Uterus (tissue), 4 donors: ENCODE results near the gene PRR13. TPM values are rescaled to one million over a fixed set of nuclear protein-coding genes. Genes with fewer than 3 reads are reported as not detected.

ENCODE experiments used
- DNase-seq, 2 donors: peaks; one replicate each; pipeline ENCODE4 v3.0.0-alpha.2; 2019 to 2020
- H3K27ac ChIP-seq, 2 donors: fragments of 200-600 bp; sonication (generic); 1 replicate in 1 of 2; 2 replicates in 1 of 2; pipeline ENCODE4 v1.5.1; 2016 to 2018
- H3K27me3 ChIP-seq, 2 donors: fragments of 200-600 bp; sonication (generic); one replicate each; pipeline ENCODE4 v1.5.1; 2018 to 2019; ENCODE audit warnings: control low read depth in 1 of 2
- H3K36me3 ChIP-seq, 2 donors: fragments of 200-600 bp; sonication (generic); one replicate each; pipeline ENCODE4 v1.5.1; 2019; ENCODE audit warnings: control low read depth in 1 of 2
- H3K4me1 ChIP-seq, 2 donors: fragments of 200-600 bp; sonication (generic); one replicate each; pipeline ENCODE4 v1.5.1; 2018 to 2019; ENCODE audit warnings: control low read depth in 1 of 2
- H3K4me3 ChIP-seq, 2 donors: fragments of 200-600 bp; sonication (generic); 1 replicate in 1 of 2; 2 replicates in 1 of 2; pipeline ENCODE4 v1.5.1; 2018 to 2019; ENCODE audit warnings: mild to moderate bottlenecking in 1 of 2
- H3K9me3 ChIP-seq, 2 donors: fragments of 200-600 bp; sonication (generic); one replicate each; pipeline ENCODE4 v1.5.1; 2019; ENCODE audit warnings: control low read depth in 1 of 2
- POLR2A ChIP-seq, 2 donors: fragments of 450-650 bp; IDR thresholded peaks; one replicate each; pipeline ENCODE4 v1.6.1; 2016; ENCODE audit warnings: antibody characterized with exemption in 2 of 2, mild to moderate bottlenecking in 1 of 2, moderate library complexity in 1 of 2
- intact Hi-C: fragments of 100-400 bp; cut with DNase I; formaldehyde crosslinking; loops from one replicate; pipeline ENCODE4 v1.15.1; 2023; ENCODE audit warnings: low total_unique reads
- total RNA-seq, 4 donors: library from RNA; depleted of rRNA in 3 of 4; stranded (reverse); fragments of >200 nt in 3 of 4; gene quantifications; one replicate each; pipeline versions ENCODE4 v1.1.0 to v1.2.4, GENCODE V29; 2014 to 2023
- TF ChIP-seq, protein P1 (sequence below), 4 experiments: fragments of 200-600 bp in 2 of 4; fragments of 450-650 bp in 2 of 4; sonication (generic) in 2 of 4; IDR thresholded peaks; one replicate each; pipeline ENCODE4 v1.5.1; 2016 to 2019; ENCODE audit warnings: antibody characterized with exemption in 4 of 4, mild to moderate bottlenecking in 2 of 4, moderate library complexity in 1 of 4
- donor health status: DM: yes; HTN: yes; CAD: no.

Gene PRR13
- total RNA-seq, 4 donors from 2014 or later = 2.6 to 88.2 (median 20.1) TPM

DNA sequence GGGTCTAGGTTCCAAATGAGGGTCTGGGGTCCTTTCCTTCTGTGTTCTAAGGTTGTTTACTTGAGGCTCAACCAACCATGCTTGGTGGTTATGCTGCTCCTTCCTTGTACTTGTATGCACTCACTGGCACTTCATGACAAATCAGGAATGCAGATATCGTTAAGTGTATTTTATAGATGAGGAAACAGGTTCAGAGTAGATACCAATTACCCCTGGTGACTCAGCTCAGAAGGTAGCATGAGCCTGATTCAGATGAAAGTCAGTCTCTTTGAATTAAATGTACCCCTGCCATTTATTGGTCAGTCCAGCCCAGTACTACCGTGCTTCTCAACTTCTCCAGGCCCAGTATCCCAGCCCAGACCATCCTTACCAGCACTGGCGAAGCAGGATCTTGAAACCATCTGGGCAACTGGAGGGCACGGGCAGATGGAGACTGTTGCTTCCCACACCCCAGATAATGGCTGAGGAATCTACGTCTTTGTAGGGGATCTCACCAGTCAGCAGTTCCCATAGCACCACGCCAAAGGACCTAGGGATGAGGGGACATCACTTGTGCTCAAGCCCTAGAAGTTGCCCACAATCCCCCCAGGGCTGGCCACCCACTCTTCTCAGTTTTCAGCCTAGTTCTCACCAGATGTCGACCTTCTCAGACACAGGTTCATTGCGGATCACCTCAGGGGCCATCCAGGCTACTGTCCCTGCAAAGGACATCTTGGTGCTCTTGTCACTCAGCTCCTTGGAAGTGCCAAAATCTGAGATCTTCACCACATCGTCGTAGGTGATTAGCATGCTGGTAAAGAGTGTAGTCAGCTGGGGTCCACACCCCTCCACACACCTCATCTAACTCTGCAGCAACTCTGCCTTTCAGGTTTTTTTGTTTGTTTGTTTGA lies 43.4 kb downstream of the PRR13 start:
- H3K4me3 ChIP-seq = no peak overlapping the region
- intact Hi-C loops = no loop called here
- no peaks in the 10 kb centered on the region for H3K27me3 ChIP-seq
- no peaks in the 10 kb centered on the region for H3K36me3 ChIP-seq
- H3K4me1 ChIP-seq = peaks cover 0 to 4% of the 10 kb centered on the region in 2 donors
- DNase-seq = no peak
- no peaks in the 10 kb centered on the region for H3K9me3 ChIP-seq
- no peak overlapping the region for H3K27ac ChIP-seq
- TF ChIP-seq, protein P1, sequence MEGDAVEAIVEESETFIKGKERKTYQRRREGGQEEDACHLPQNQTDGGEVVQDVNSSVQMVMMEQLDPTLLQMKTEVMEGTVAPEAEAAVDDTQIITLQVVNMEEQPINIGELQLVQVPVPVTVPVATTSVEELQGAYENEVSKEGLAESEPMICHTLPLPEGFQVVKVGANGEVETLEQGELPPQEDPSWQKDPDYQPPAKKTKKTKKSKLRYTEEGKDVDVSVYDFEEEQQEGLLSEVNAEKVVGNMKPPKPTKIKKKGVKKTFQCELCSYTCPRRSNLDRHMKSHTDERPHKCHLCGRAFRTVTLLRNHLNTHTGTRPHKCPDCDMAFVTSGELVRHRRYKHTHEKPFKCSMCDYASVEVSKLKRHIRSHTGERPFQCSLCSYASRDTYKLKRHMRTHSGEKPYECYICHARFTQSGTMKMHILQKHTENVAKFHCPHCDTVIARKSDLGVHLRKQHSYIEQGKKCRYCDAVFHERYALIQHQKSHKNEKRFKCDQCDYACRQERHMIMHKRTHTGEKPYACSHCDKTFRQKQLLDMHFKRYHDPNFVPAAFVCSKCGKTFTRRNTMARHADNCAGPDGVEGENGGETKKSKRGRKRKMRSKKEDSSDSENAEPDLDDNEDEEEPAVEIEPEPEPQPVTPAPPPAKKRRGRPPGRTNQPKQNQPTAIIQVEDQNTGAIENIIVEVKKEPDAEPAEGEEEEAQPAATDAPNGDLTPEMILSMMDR (IDR thresholded peaks at IDR 0.05) = no peak
- no peak for TF ChIP-seq POLR2A (IDR thresholded peaks at IDR 0.05)

DNA sequence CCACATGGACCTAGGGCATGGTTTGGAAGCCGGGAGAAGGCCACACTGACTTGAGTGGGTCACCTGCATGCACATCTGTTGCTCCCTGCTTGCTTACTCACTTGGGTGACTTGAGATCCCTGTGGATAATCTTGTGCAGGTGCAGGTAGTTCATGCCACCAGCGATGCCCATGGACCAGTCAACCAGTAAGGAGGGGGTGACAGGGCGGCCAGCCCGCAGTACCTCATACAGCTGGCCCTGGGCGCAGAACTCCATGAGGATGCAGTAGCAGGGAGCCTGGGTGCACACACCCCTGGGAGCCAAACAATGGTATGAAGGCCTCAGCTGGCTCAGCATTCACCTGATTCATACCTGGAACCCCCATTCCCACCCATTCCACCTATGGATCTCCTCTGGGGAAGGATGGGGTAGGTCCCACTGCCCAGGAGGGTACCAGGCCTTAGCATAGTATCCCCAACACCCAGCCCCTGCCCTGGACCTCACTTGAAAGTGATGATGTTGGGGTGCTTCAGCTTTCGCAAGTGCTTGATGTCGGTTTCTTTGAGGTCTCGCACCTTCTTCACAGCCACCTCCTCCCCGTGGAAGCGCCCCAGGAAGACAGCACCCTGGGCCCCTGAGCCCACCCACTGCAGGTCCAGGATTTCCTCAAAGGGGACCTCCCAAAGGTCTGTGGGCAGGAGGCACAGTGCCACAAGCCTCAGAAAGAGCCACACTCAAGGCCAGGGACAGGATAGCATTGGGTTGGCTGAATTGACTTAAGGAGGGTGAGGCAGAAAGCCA lies 44.6 kb downstream of the PRR13 start:
- peak in 1 of 2 donors; percentile 24 for DNase-seq
- Histone ChIP-seq H3K4me1 (no peaks in the 10 kb centered on the region), H3K4me3 (no peak overlapping the region), H3K9me3 (no peaks in the 10 kb centered on the region), H3K27ac (no peak overlapping the region), H3K36me3 (no peaks in the 10 kb centered on the region), H3K27me3 (no peaks in the 10 kb centered on the region)
- TF ChIP-seq POLR2A (IDR thresholded peaks at IDR 0.05) = no peak
- TF ChIP-seq, protein P1 (IDR thresholded peaks at IDR 0.05) = no peak
- intact Hi-C loops = no loop called here

DNA sequence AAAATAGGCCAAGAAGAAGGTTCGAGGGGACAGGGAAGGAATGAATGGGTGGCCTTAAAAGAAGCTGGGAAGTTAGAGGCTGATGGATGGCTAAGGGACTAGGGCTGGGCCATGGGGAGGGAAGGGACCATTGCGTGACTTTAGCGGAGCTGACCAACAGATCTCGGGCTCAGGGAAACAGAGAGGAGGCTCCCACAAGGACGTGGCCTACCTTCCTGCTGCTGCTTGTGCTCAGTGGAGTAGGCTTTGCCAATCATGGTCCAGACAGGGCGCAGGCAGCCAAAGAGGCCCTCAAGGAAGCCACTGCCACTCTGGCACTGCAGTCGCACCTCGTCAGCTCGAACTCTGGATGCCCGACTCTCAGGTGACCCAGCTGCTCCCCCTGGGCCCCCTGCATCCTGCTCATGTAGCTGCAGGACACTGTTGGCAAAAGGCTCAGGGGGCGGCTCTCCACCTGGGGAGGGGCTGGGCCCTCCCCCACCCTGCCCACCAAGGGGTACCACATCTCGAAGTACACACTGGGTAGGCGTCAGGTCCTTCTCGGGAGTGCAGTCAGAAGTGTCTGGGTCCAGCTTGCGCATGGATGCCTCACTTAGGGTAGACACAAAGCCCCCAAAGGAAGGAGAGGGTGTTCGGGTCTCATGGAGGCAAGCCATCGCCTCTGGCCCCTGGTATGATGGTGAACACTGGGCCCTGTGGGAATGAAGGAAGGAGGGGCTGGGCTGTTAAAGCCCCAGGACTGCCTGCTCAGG lies 45.4 kb downstream of the PRR13 start:
- H3K36me3 ChIP-seq = no peaks in the 10 kb centered on the region
- H3K27me3 ChIP-seq = no peaks in the 10 kb centered on the region
- intact Hi-C loops = no loop called here
- TF ChIP-seq, protein P1 (IDR thresholded peaks at IDR 0.05) = no peak
- TF ChIP-seq POLR2A (IDR thresholded peaks at IDR 0.05) = no peak
- peak in 1 of 2 donors; percentile 17 for DNase-seq
- H3K4me1 ChIP-seq = no peaks in the 10 kb centered on the region
- H3K27ac ChIP-seq = no peak overlapping the region
- H3K4me3 ChIP-seq = no peak overlapping the region
- no peaks in the 10 kb centered on the region for H3K9me3 ChIP-seq

DNA sequence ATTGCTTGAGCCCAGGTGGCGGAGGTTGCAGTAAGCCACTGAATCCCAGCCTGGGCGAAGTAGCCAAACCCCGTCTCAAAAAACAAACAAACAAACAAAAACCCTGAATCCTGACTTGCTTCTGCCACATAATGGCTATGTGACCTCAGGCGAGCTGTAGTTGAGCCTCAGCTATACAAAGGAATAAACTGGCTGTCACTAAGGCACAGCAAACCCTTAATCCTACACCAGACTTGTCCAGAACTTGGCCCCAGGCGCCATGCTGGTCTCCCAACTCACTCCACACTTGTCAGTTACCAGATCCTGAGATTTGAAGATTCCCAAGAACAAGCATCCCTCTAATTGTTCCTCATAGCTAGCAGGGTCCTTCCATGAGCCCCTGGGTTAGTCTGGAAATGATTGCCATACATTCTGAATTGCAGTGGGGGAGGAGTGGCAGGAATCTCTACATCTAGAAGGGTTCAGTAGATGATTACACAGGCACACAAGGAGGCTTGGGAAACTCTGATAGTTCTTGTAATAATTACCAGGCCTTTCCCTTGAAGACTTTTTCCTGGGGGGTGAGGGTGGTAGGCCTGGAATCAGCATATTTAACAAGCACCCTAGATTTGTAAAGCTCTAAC lies 47.8 kb downstream of the PRR13 start:
- no peak overlapping the region for H3K4me3 ChIP-seq
- peaks cover 0 to 5% of the 10 kb centered on the region in 2 donors for H3K4me1 ChIP-seq
- DNase-seq = no peak
- H3K27ac ChIP-seq = no peak overlapping the region
- no peaks in the 10 kb centered on the region for H3K27me3 ChIP-seq
- TF ChIP-seq POLR2A (IDR thresholded peaks at IDR 0.05) = no peak
- TF ChIP-seq, protein P1 (IDR thresholded peaks at IDR 0.05) = no peak
- no peaks in the 10 kb centered on the region for H3K36me3 ChIP-seq
- intact Hi-C loops = no loop called here
- H3K9me3 ChIP-seq = no peaks in the 10 kb centered on the region
